Testis (tissue), 2 donors: ENCODE data around the gene FAM210A.

Experiments used
- CTCF ChIP-seq, 3 experiments: fragments of 450-650 bp in 2 of 3; fragments of 200-600 bp in 1 of 3; sonication (generic) in 1 of 3; IDR thresholded peaks; one replicate each; pipeline ENCODE4 v1.5.1; 2016 to 2019; ENCODE audit warnings: antibody characterized with exemption in 3 of 3, mild to moderate bottlenecking in 2 of 3, moderate library complexity in 1 of 3
- POLR2A ChIP-seq: fragments of 450-650 bp; IDR thresholded peaks from one replicate; pipeline ENCODE4 v1.6.1; 2017; ENCODE audit warnings: antibody characterized with exemption, mild to moderate bottlenecking, moderate library complexity

DNA sequence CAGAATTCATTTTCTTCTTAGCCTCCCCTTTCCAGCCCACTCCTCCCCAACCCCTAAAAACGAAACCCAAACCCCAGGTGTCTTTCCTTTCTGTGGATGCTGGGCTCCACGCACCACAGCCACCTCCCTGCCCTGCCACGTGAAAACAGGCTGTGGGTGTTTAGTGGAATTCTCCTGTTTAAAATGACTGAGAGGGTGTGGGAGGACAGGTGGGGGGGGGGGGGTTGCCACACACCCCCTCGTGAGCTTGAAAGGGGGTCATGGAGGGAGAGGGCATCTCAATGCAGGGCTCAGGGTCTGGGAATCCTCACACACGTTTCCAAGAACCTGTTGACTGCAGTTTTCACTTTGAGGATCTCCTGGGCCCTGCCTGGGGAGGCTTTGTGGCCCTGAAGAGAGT, 110.3 kb downstream of the FAM210A start:
- no peak for TF ChIP-seq CTCF (IDR thresholded peaks at IDR 0.05)
- no peak for TF ChIP-seq POLR2A
